Smooth muscle cell (in vitro differentiated cells): Measurements from ENCODE around the gene LINC01488. TPM values are rescaled to one million over a fixed set of nuclear protein-coding genes. Genes with fewer than 3 reads are reported as not detected.

Experiments used
- DNase-seq: peaks from one replicate; lab custom pipeline; 2025; ENCODE audit not compliant: unreplicated experiment; lab: John Stamatoyannopoulos, UW
- H2AFZ ChIP-seq: fragments of 200-600 bp; sonication (generic); 2 replicates; pipeline ENCODE4 v1.6.0; 2016; ENCODE audit warnings: antibody characterized with exemption, low read depth, mild to moderate bottlenecking
- H3F3A ChIP-seq: fragments of 200-600 bp; sonication (generic); 2 replicates; pipeline ENCODE4 v1.6.0; 2017; ENCODE audit warnings: antibody characterized with exemption, low read depth
- H3K27ac ChIP-seq: fragments of 200-600 bp; sonication (generic); 2 replicates; pipeline ENCODE4 v1.5.1; 2016; ENCODE audit warnings: low read depth, mild to moderate bottlenecking
- H3K27me3 ChIP-seq: fragments of 200-600 bp; sonication (generic); 2 replicates; pipeline ENCODE4 v1.6.1; 2016; ENCODE audit warnings: low read depth, mild to moderate bottlenecking
- H3K36me3 ChIP-seq: fragments of 200-600 bp; sonication (generic); 2 replicates; pipeline ENCODE4 v1.5.1; 2016; ENCODE audit warnings: low read depth
- H3K4me1 ChIP-seq: fragments of 200-600 bp; sonication (generic); 2 replicates; pipeline ENCODE4 v1.5.1; 2016; ENCODE audit warnings: low read depth
- H3K4me2 ChIP-seq: fragments of 200-600 bp; sonication (generic); 2 replicates; pipeline ENCODE4 v1.6.0; 2016; ENCODE audit warnings: mild to moderate bottlenecking
- H3K4me3 ChIP-seq: fragments of 200-600 bp; sonication (generic); 2 replicates; pipeline ENCODE4 v1.5.1; 2016; ENCODE audit warnings: mild to moderate bottlenecking
- H3K79me2 ChIP-seq: fragments of 200-600 bp; sonication (generic); 2 replicates; pipeline ENCODE4 v1.6.0; 2016; ENCODE audit warnings: low read depth, mild to moderate bottlenecking
- H3K9ac ChIP-seq: fragments of 200-600 bp; sonication (generic); 2 replicates; pipeline ENCODE4 v1.6.0; 2016; ENCODE audit warnings: low read depth
- H3K9me3 ChIP-seq: fragments of 200-600 bp; sonication (generic); replicated peaks from 2 replicates; pipeline ENCODE4 v1.5.1; 2016; ENCODE audit warnings: low read depth
- H4K20me1 ChIP-seq: fragments of 200-600 bp; sonication (generic); 2 replicates; pipeline ENCODE4 v1.6.0; 2016; ENCODE audit warnings: low read depth
- CTCF ChIP-seq: fragments of 200-600 bp; sonication (generic); IDR thresholded peaks from 2 replicates; pipeline ENCODE4 v1.5.1; 2017; ENCODE audit warnings: borderline replicate concordance, mild to moderate bottlenecking, antibody characterized with exemption; ENCODE audit not compliant: insufficient read depth, poor library complexity, severe bottlenecking
- WGBS: methylation state at CpG from one replicate; pipeline ENCODE4 v1.1.7; 2016; ENCODE audit warnings: low lambda C conversion rate; 5-methylcytosine and 5-hydroxymethylcytosine counted together
- polyA plus RNA-seq: library from polyadenylated mRNA; unstranded; fragments of >200 nt; fragmentation: Nextera tagmentation; extraction: Ambion mirVana; gene quantifications from 2 replicates; pipeline ENCODE4 v1.2.1, GENCODE V29; 2016
- total RNA-seq: library from RNA; depleted of rRNA; stranded (reverse); fragments of >200 nt; gene quantifications from 2 replicates; pipeline ENCODE4 v1.2.3, GENCODE V29; 2014

The LINC01488 gene
- total and polyA plus RNA-seq, 2 experiments from 2014 or later = not detected

GRCh38 chr11:69472541-69473275, 8.8 kb upstream of the LINC01488 start:
- H3K36me3 ChIP-seq = no peaks in the 10 kb centered on the region
- H3K27ac ChIP-seq = no peak overlapping the region
- no peak overlapping the region for H2AFZ ChIP-seq
- no peak for DNase-seq
- no peak overlapping the region for H3K4me2 ChIP-seq
- no peaks in the 10 kb centered on the region for H4K20me1 ChIP-seq
- H3K9ac ChIP-seq = no peak overlapping the region
- peaks cover 4% of the 10 kb centered on the region for H3K4me1 ChIP-seq
- H3K9me3 ChIP-seq = no peaks in the 10 kb centered on the region
- H3F3A ChIP-seq = no peaks in the 10 kb centered on the region
- H3K4me3 ChIP-seq = no peak overlapping the region
- H3K27me3 ChIP-seq = no peaks in the 10 kb centered on the region
- no peaks in the 10 kb centered on the region for H3K79me2 ChIP-seq
- 94% methylated on average over 12 of the region's 12 CpGs for WGBS
- no peak for TF ChIP-seq CTCF

- Histone ChIP-seq H3K4me2 (no peak overlapping the region), H3K79me2 (no peaks in the 10 kb centered on the region), H3K9ac (no peak overlapping the region), H3K9me3 (no peaks in the 10 kb centered on the region), H3K36me3 (no peaks in the 10 kb centered on the region), H3K27ac (no peak overlapping the region), H3F3A (no peaks in the 10 kb centered on the region), H3K4me1 (peaks cover 4% of the 10 kb centered on the region), H4K20me1 (no peaks in the 10 kb centered on the region), H2AFZ (no peak overlapping the region), H3K4me3 (no peak overlapping the region), H3K27me3 (no peaks in the 10 kb centered on the region)
- TF ChIP-seq CTCF = no peak
- 95% methylated on average over 5 of the region's 5 CpGs for WGBS
- no peak for DNase-seq
Observed at GRCh38 chr11:69473276-69473845, 8.1 kb upstream of the LINC01488 start.

- Histone ChIP-seq H3K9ac (no peak overlapping the region), H3K27me3 (no peaks in the 10 kb centered on the region), H3K4me1 (peaks cover 4% of the 10 kb centered on the region), H3K27ac (no peak overlapping the region), H3K36me3 (no peaks in the 10 kb centered on the region), H3K9me3 (no peaks in the 10 kb centered on the region), H4K20me1 (no peaks in the 10 kb centered on the region), H3F3A (no peaks in the 10 kb centered on the region), H3K4me2 (no peak overlapping the region), H3K4me3 (no peak overlapping the region), H2AFZ (no peak overlapping the region), H3K79me2 (no peaks in the 10 kb centered on the region)
- no peak for TF ChIP-seq CTCF
- no peak for DNase-seq
- WGBS = 96% methylated on average over 9 of the region's 9 CpGs
Observed at GRCh38 chr11:69474736-69475135, 6.7 kb upstream of the LINC01488 start.
